Ovary (tissue), 10 donors: ENCODE data around the gene ETFBKMT. TPM values are rescaled to one million over a fixed set of nuclear protein-coding genes. Genes with fewer than 3 reads are reported as not detected.
A peak's percentile ranks its signal among the peaks of the same experiment; 100 is the strongest.

Experiments used
- DNase-seq, 5 donors: peaks; one replicate each; pipeline ENCODE4 v3.0.0-alpha.2; 2019 to 2020
- H3K27ac ChIP-seq, 2 donors: fragments of 200-600 bp; one replicate each; pipeline versions ENCODE4 v1.5.1 to v1.8.0; 2019 to 2022
- H3K27me3 ChIP-seq: fragments of 200-600 bp; one replicate; pipeline ENCODE4 v1.8.0; 2022
- H3K36me3 ChIP-seq: fragments of 200-600 bp; sonication (generic); one replicate; pipeline ENCODE4 v1.5.1; 2019
- H3K4me1 ChIP-seq: one replicate; pipeline ENCODE4 v1.8.1; 2013; ENCODE audit warnings: mild to moderate bottlenecking, moderate library complexity; ENCODE audit not compliant: insufficient read depth
- H3K4me3 ChIP-seq: fragments of 200-600 bp; sonication (generic); one replicate; pipeline ENCODE4 v1.5.1; 2017
- H3K9me3 ChIP-seq, 2 donors: fragments of 200-600 bp in 1 of 2; sonication (generic) in 1 of 2; one replicate each; pipeline versions ENCODE4 v1.5.1 to v1.8.1; 2013 to 2019; ENCODE audit warnings: mild to moderate bottlenecking in 1 of 2, moderate library complexity in 1 of 2
- EP300 ChIP-seq: sonication (generic); formaldehyde crosslinking; IDR thresholded peaks from one replicate; pipeline ENCODE4 v1.6.1; 2017; ENCODE audit warnings: antibody characterized with exemption
- POLR2A ChIP-seq: fragments of 450-650 bp; IDR thresholded peaks from one replicate; pipeline ENCODE4 v1.6.1; 2017; ENCODE audit warnings: antibody characterized with exemption, mild to moderate bottlenecking, moderate library complexity
- WGBS, 3 donors: extraction: QIAGEN DNeasy Blood & Tissue Kit in 1 of 3; methylation state at CpG; one replicate each; pipeline versions ENCODE4 v1.1.5 to v1.1.7; 2013 to 2017; 5-methylcytosine and 5-hydroxymethylcytosine counted together
- intact Hi-C, 4 donors: fragments of 100-400 bp; cut with DNase I; formaldehyde crosslinking; loops; one replicate each; pipeline versions ENCODE4 v1.11.0 to v1.15.1; 2022 to 2023
- long read RNA-seq, 3 donors: library from polyadenylated mRNA in 2 of 3; unstranded in 2 of 3; transcript quantifications; one replicate each; pipeline ENCODE4 v2.0.0 and lab custom pipeline, GENCODE V29; 2021 to 2026
- polyA plus RNA-seq, 2 donors: library from polyadenylated mRNA; stranded (reverse); fragments of 200-250 nt in 1 of 2; fragments of 350-450 nt in 1 of 2; fragmentation: Illumina TruSeq in 1 of 2; extraction: RNeasy Lipid Tissue Mini Kit (QIAGEN cat#74804) in 1 of 2; gene quantifications; one replicate each; pipeline ENCODE4 v1.2.3, GENCODE V29; 2013 to 2014
- total RNA-seq, 7 donors: library from RNA; depleted of rRNA in 2 of 7; stranded (reverse); fragments of >200 nt in 2 of 7; fragmentation: NEBNext Ultra II Directional in 3 of 7; extraction: Animal tissue kit (Norgen Biotek cat#: 25700) in 3 of 7; gene quantifications; one replicate each; pipeline versions ENCODE4 v1.1.0 to v1.2.4, GENCODE V29; 2016 to 2023
- TF ChIP-seq, protein P1 (sequence below), 3 donors: fragments of 450-650 bp in 2 of 3; fragments of 200-600 bp in 1 of 3; IDR thresholded peaks; one replicate each; pipeline versions ENCODE4 v1.5.1 to v1.8.0; 2016 to 2022; ENCODE audit warnings: antibody characterized with exemption in 3 of 3, mild to moderate bottlenecking in 1 of 3
- donor health status: DM: no; HTN: no; CAD: no; lungs with moderate emphysema.
- donor health status: DM: no; HTN: no; CAD: no.
- donor health status: Bipolar disorder and iron deficiency.
- donor health status: DM: yes; HTN: yes; CAD: no.
- donor health status: DM: no; HTN: no; CAD: no.
- donor health status: DM: yes; HTN: yes; CAD: no.

The ETFBKMT gene
- total RNA-seq (1 to 10 TPM; 2.5 to 8.2 (median 6.2) TPM), polyA plus RNA-seq (1 to 10 TPM; 2.9 to 3.2 TPM)
- long read RNA-seq, donor 1, full-length matches to known transcripts, result 11 of 17 reads
- long read RNA-seq, donor 1, partial matches to known transcripts, result 1 of 17 reads
- long read RNA-seq, donor 1, other reads (novel, unspliced or antisense), result 5 of 17 reads
- long read RNA-seq, donor 2, partial matches to known transcripts, result 19 of 51 reads
- long read RNA-seq, donor 2, other reads (novel, unspliced or antisense), result 29 of 51 reads
- long read RNA-seq, donor 3, full-length matches to known transcripts, result 7 of 7 reads
- long read RNA-seq, donor 3, partial matches to known transcripts, result 0 of 7 reads
- long read RNA-seq, donor 3, other reads (novel, unspliced or antisense), result 0 of 7 reads

DNA sequence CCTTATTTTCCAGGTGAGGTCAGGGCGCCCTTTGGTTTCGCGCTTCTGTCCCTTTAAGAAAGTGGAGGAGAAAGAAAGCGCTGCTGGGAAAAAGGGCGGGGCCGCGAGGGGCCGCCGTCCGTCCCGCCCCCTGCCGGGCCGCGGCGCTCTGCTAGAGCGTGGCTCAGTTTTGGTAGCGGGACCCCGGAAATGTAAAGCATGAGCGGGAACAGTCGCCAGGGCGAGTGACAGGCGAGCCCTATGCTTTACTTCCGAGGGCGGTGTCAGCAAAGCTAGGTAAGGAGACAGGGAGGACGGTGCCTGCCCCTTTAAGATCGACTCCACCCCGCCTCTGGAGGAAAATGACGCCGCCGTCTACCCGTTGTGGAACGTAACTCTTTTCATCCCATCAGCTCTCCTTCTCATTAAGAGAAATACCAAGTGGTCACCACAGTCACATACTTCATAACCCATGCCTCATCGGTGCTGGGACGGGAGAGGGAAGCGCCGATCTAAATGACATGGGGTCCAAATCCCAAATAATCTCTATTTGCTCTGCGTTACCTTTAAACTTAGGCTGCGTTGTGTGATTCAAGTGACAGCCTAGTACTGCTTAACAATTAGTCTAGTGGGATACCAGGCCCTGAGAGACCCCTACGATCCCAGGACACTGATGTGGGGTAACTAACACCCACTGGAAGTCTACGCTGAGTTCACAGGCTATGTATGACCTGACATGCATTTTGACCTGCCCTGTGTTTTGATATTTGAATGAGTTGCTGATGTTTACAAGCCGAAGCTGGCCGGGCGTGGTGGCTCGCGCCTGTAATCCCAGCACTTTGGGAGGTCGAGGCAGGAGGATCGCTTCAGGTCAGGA is at the start of gene ETFBKMT:
TSS of gene ETFBKMT (plus strand) at position 602 of the 856 bp plus-strand sequence. CDS start 2,266 bp downstream, outside the sequence.
- WGBS, 3 donors, result 0 to 3% (median 1%) methylated on average over 46 to 47 of the region's 47 CpGs
- TF ChIP-seq, protein P1, sequence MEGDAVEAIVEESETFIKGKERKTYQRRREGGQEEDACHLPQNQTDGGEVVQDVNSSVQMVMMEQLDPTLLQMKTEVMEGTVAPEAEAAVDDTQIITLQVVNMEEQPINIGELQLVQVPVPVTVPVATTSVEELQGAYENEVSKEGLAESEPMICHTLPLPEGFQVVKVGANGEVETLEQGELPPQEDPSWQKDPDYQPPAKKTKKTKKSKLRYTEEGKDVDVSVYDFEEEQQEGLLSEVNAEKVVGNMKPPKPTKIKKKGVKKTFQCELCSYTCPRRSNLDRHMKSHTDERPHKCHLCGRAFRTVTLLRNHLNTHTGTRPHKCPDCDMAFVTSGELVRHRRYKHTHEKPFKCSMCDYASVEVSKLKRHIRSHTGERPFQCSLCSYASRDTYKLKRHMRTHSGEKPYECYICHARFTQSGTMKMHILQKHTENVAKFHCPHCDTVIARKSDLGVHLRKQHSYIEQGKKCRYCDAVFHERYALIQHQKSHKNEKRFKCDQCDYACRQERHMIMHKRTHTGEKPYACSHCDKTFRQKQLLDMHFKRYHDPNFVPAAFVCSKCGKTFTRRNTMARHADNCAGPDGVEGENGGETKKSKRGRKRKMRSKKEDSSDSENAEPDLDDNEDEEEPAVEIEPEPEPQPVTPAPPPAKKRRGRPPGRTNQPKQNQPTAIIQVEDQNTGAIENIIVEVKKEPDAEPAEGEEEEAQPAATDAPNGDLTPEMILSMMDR (IDR thresholded peaks at IDR 0.05), result peak; percentile 18 to 79 (median 53)
- no peak for TF ChIP-seq EP300
- peak; percentile 65 for TF ChIP-seq POLR2A
- no peaks in the 10 kb centered on the region for H3K9me3 ChIP-seq
- H3K27me3 ChIP-seq, result no peaks in the 10 kb centered on the region
- H3K36me3 ChIP-seq, result no peaks in the 10 kb centered on the region
- peaks cover 3% of the 10 kb centered on the region for H3K4me1 ChIP-seq
- intact Hi-C loops, result loop anchor here in 3 of 4 donors (10.0 kb wide), 4 partner anchors 295 to 1235 kb away; partner anchors contain the start of genes DNM1L (in 2 of the 3), PKP2 (in 1 of the 3) and RESF1 (in 1 of the 3)
- peak within 1 kb of the TSS; percentile 93 to 96 for H3K27ac ChIP-seq
- peak within 1 kb of the TSS; percentile 70 for H3K4me3 ChIP-seq
- DNase-seq, result peak; percentile 79 to 88 (median 86)

- TF ChIP-seq, protein P1 (IDR thresholded peaks at IDR 0.05), result no peak
- TF ChIP-seq EP300, result no peak
- TF ChIP-seq POLR2A, result no peak
- intact Hi-C loops, result no loop called here
- WGBS, 3 donors, result 89 to 92% (median 90%) methylated on average over 2 of the region's 2 CpGs
- Histone ChIP-seq H3K27me3 (no peaks in the 10 kb centered on the region), H3K4me3 (no peak overlapping the region), H3K27ac (no peak overlapping the region), H3K36me3 (no peaks in the 10 kb centered on the region), H3K9me3 (no peaks in the 10 kb centered on the region), H3K4me1 (no peaks in the 10 kb centered on the region)
- no peak for DNase-seq
Measured at GRCh38 chr12:31612819-31613218, 46.7 kb upstream of the ETFBKMT start.

DNA sequence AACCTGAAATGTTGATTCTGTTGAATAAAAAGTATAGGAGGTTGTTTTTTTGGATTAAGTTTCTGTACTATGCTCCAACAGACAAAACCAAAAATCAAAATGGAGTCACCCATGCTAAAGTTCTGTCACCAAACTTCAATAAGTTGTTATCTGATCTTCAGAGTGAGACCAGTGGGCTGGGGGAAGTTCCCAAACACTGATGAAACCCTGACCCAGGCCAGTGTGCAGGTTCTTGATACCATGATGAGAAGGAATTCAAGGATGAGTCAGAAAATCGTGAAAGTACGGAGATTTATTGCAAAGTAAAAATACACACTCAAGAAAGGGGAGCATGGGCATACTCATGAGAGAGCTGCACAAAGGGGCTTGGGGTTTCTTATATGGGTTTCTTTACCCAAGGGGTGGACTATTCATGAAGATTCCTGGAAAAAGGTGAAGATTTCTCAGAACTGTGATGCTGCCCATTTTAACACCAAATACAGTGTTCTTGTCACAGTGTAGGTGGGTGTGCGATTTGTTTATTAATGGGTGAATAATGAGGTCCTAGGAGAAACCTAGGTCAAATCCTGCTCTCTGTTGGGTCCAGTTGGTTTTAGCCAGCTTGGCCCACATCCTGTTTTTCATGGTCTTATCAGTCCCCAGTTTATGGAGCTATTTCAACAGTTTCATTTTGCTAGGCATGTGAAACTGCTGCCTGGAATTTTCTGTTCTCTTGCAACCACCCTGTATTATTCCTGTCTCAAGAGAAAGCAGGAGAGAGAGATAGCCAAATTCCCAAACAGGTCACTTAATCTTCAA is 41.1 kb upstream of the ETFBKMT start:
- Histone ChIP-seq H3K36me3 (no peaks in the 10 kb centered on the region), H3K4me3 (no peak overlapping the region), H3K27me3 (no peaks in the 10 kb centered on the region), H3K4me1 (peaks cover 6% of the 10 kb centered on the region), H3K9me3 (no peaks in the 10 kb centered on the region), H3K27ac (peak overlapping the region in 1 of 2 donors; percentile 34)
- intact Hi-C loops, result no loop called here
- no peak for DNase-seq
- WGBS, 3 donors, result 54 to 59% (median 55%) methylated on average over 3 of the region's 3 CpGs
- TF ChIP-seq EP300, result no peak
- TF ChIP-seq, protein P1 (IDR thresholded peaks at IDR 0.05), result no peak

DNA sequence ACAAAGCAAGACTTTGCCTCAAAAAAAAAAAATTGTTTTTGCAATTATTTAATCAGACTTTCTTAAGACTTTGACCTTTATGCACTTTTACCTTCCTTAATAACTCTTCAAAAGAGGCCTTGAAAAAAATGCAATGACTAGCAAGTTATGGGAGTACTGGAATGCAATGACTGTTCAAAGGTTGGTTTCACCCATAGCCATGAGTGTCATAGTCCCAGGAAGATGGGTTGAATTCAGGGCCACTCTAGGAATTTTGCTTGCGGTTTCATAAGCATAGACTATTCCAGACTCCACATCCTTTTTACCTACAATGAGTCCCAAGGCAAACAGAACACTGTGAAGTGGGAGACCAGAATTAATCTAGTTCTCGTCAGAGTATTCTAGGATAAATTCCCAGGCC is 39.2 kb upstream of the ETFBKMT start:
- TF ChIP-seq POLR2A (no peak), EP300 (no peak)

More for the DNA sequence above, 39.2 kb upstream of the ETFBKMT start:
- intact Hi-C loops, result no loop called here
- H3K27me3 ChIP-seq, result no peaks in the 10 kb centered on the region
- H3K27ac ChIP-seq, result no peak overlapping the region
- 95 to 98% (median 97%) methylated on average over 2 of the region's 2 CpGs for WGBS, 3 donors
- no peak overlapping the region for H3K4me3 ChIP-seq
- DNase-seq, result no peak
- no peaks in the 10 kb centered on the region for H3K36me3 ChIP-seq
- no peaks in the 10 kb centered on the region for H3K9me3 ChIP-seq
- peaks cover 6% of the 10 kb centered on the region for H3K4me1 ChIP-seq
